Activated CD8-positive, alpha-beta memory T cell treated with anti-CD3 and anti-CD28 coated beads for 48 hours (primary cell): Measurements from ENCODE around the gene KLHL30.

Experiments used
- DNase-seq, 3 experiments: peaks; one replicate each; pipeline ENCODE4 v3.0.0-alpha.2; 2020; ENCODE audit warnings: low read depth in 2 of 3, low spot score in 2 of 3

Gene KLHL30

GRCh38 chr2:238144262-238144661, 5.8 kb downstream of the KLHL30 start:
- no peak for DNase-seq

GRCh38 chr2:238145046-238145445, 6.6 kb downstream of the KLHL30 start:
- no peak for DNase-seq

GRCh38 chr2:238145851-238146250, 7.4 kb downstream of the KLHL30 start:
- DNase-seq: no peak

GRCh38 chr2:238146884-238147544, 8.5 kb downstream of the KLHL30 start:
- no peak for DNase-seq

GRCh38 chr2:238148981-238149380, 10.5 kb downstream of the KLHL30 start:
- DNase-seq: no peak

GRCh38 chr2:238149841-238150572, 11.5 kb downstream of the KLHL30 start:
- no peak for DNase-seq

GRCh38 chr2:238150686-238151085, 12.2 kb downstream of the KLHL30 start:
- DNase-seq: no peak

GRCh38 chr2:238151205-238151604, 12.7 kb downstream of the KLHL30 start:
- DNase-seq: no peak

GRCh38 chr2:238151628-238152235, 13.3 kb downstream of the KLHL30 start:
- no peak for DNase-seq

- DNase-seq: no peak
Measured at GRCh38 chr2:238152771-238153688, 14.6 kb downstream of the KLHL30 start.

GRCh38 chr2:238154570-238154969, 16.1 kb downstream of the KLHL30 start:
- DNase-seq: no peak

- DNase-seq: no peak
Measured at GRCh38 chr2:238155051-238155760, 16.7 kb downstream of the KLHL30 start.

- no peak for DNase-seq
Measured at GRCh38 chr2:238155761-238156694, 17.6 kb downstream of the KLHL30 start.

- DNase-seq: no peak
Measured at GRCh38 chr2:238157506-238158017, 19.1 kb downstream of the KLHL30 start.

GRCh38 chr2:238158018-238158508, 19.6 kb downstream of the KLHL30 start:
- no peak for DNase-seq

- peak in 2 of 3 experiments; percentile 27 to 42 for DNase-seq
Measured at GRCh38 chr2:238158509-238159070, 20.1 kb downstream of the KLHL30 start, which contains the start of gene ERFE. ERFE (plus strand) TSS chr2:238158970; CDS start chr2:238159008, 38 bp downstream.

GRCh38 chr2:238159071-238159539, 20.6 kb downstream of the KLHL30 start:
- DNase-seq: no peak

GRCh38 chr2:238159661-238160205, 21.3 kb downstream of the KLHL30 start:
- no peak for DNase-seq
